ENCODE results near the gene PTGDR. TPM values are rescaled to one million over a fixed set of nuclear protein-coding genes. Genes with fewer than 3 reads are reported as not detected.

The PTGDR gene
- total and polyA plus RNA-seq, 2 donors (not counting 1 experiment from before 2014, with no cell fraction given): 0.08 TPM; not detected in 1

- Histone ChIP-seq H3K79me2 (ENCODE audit: control insufficient read depth, insufficient read depth, low read length) (no peaks in the 10 kb centered on the region), H3K4me2 (ENCODE audit: extremely low read depth, insufficient read depth, low read length) (no peak overlapping the region), H4K20me1 (ENCODE audit: control insufficient read depth, extremely low read depth, insufficient read depth, low read length) (no peaks in the 10 kb centered on the region), H2AFZ (ENCODE audit: low read length) (no peak overlapping the region), H3K4me1 (ENCODE audit: control insufficient read depth, extremely low read depth, insufficient read depth, low read length) (no peaks in the 10 kb centered on the region), H3K27ac (ENCODE audit: insufficient read depth, low read length) (no peak overlapping the region), H3K27me3 (ENCODE audit: control insufficient read depth, insufficient read depth, low read length) (peaks cover 2% of the 10 kb centered on the region), H3K4me3 (replicated peaks in 1 of 4; ENCODE audit: control extremely low read depth in 1 of 4, insufficient read depth in 1 of 4, low read depth in 3 of 4, low read length in 4 of 4) (no peak overlapping the region), H3K36me3 (ENCODE audit: control insufficient read depth, insufficient read depth, low read length) (no peaks in the 10 kb centered on the region), H3K9ac (ENCODE audit: insufficient read depth, low read length) (no peak overlapping the region), H3K9me3 (ENCODE audit: control insufficient read depth, insufficient read depth, low read depth, low read length) (no peaks in the 10 kb centered on the region)
- TF ChIP-seq EZH2 (IDR thresholded peaks at IDR 0.05; ENCODE audit: low read length, missing control alignments) (no peak), CTCF (conservative IDR thresholded peaks at IDR 0.05 in 1 of 2, IDR thresholded peaks at IDR 0.05 in 1 of 2; ENCODE audit: low read depth in 1 of 2, low read length in 2 of 2) (no peak)
- no peak for DNase-seq (ENCODE audit: low read depth in 2 of 2)
Measured at GRCh38 chr14:52233693-52234092, 33.8 kb upstream of the PTGDR start.

- Histone ChIP-seq H3K36me3 (ENCODE audit: control insufficient read depth, insufficient read depth, low read length) (no peaks in the 10 kb centered on the region), H3K4me1 (ENCODE audit: control insufficient read depth, extremely low read depth, insufficient read depth, low read length) (no peaks in the 10 kb centered on the region), H3K9ac (ENCODE audit: insufficient read depth, low read length) (no peak overlapping the region), H3K9me3 (ENCODE audit: control insufficient read depth, insufficient read depth, low read depth, low read length) (no peaks in the 10 kb centered on the region), H2AFZ (ENCODE audit: low read length) (no peak overlapping the region), H3K27ac (ENCODE audit: insufficient read depth, low read length) (no peak overlapping the region), H3K27me3 (ENCODE audit: control insufficient read depth, insufficient read depth, low read length) (peaks cover 2% of the 10 kb centered on the region), H4K20me1 (ENCODE audit: control insufficient read depth, extremely low read depth, insufficient read depth, low read length) (no peaks in the 10 kb centered on the region), H3K4me3 (replicated peaks in 1 of 4; ENCODE audit: control extremely low read depth in 1 of 4, insufficient read depth in 1 of 4, low read depth in 3 of 4, low read length in 4 of 4) (no peak overlapping the region), H3K79me2 (ENCODE audit: control insufficient read depth, insufficient read depth, low read length) (no peaks in the 10 kb centered on the region), H3K4me2 (ENCODE audit: extremely low read depth, insufficient read depth, low read length) (no peak overlapping the region)
- DNase-seq (ENCODE audit: low read depth in 2 of 2): no peak
- TF ChIP-seq CTCF (conservative IDR thresholded peaks at IDR 0.05 in 1 of 2, IDR thresholded peaks at IDR 0.05 in 1 of 2; ENCODE audit: low read depth in 1 of 2, low read length in 2 of 2) (no peak), EZH2 (IDR thresholded peaks at IDR 0.05; ENCODE audit: low read length, missing control alignments) (no peak)
Measured at GRCh38 chr14:52235434-52235833, 32.1 kb upstream of the PTGDR start.

- H3K79me2 ChIP-seq (ENCODE audit: control insufficient read depth, insufficient read depth, low read length): no peaks in the 10 kb centered on the region
- no peak overlapping the region for H3K9ac ChIP-seq (ENCODE audit: insufficient read depth, low read length)
- H3K9me3 ChIP-seq (ENCODE audit: control insufficient read depth, insufficient read depth, low read depth, low read length): no peaks in the 10 kb centered on the region
- peaks cover under 1% of the 10 kb centered on the region for H3K4me1 ChIP-seq (ENCODE audit: control insufficient read depth, extremely low read depth, insufficient read depth, low read length)
- no peak overlapping the region for H3K4me3 ChIP-seq (replicated peaks in 1 of 4; ENCODE audit: control extremely low read depth in 1 of 4, insufficient read depth in 1 of 4, low read depth in 3 of 4, low read length in 4 of 4)
- no peak overlapping the region for H3K4me2 ChIP-seq (ENCODE audit: extremely low read depth, insufficient read depth, low read length)
- no peak for DNase-seq (ENCODE audit: low read depth in 2 of 2)
- no peak overlapping the region for H3K27ac ChIP-seq (ENCODE audit: insufficient read depth, low read length)
- H4K20me1 ChIP-seq (ENCODE audit: control insufficient read depth, extremely low read depth, insufficient read depth, low read length): no peaks in the 10 kb centered on the region
- no peak overlapping the region for H2AFZ ChIP-seq (ENCODE audit: low read length)
- H3K27me3 ChIP-seq (ENCODE audit: control insufficient read depth, insufficient read depth, low read length): peaks cover 2% of the 10 kb centered on the region
- TF ChIP-seq EZH2 (IDR thresholded peaks at IDR 0.05; ENCODE audit: low read length, missing control alignments) (no peak), CTCF (conservative IDR thresholded peaks at IDR 0.05 in 1 of 2, IDR thresholded peaks at IDR 0.05 in 1 of 2; ENCODE audit: low read depth in 1 of 2, low read length in 2 of 2) (no peak)
- no peaks in the 10 kb centered on the region for H3K36me3 ChIP-seq (ENCODE audit: control insufficient read depth, insufficient read depth, low read length)
Measured at GRCh38 chr14:52235866-52236510, 31.5 kb upstream of the PTGDR start.

All from fibroblast of lung (primary cell).